IPS-20b (cell line): Measurements from ENCODE around the gene MKRN1.
"Not testable (repeated sequence)": the region's sequence is repeated elsewhere in the genome, so short reads cannot be mapped to it uniquely, and the experiment has no call there.

Experiments
- H3K27ac ChIP-seq: one replicate; pipeline ENCODE4 v1.5.1; 2013; ENCODE audit warnings: low read length
- H3K27me3 ChIP-seq: 2 replicates; pipeline ENCODE4 v1.6.1; 2013; ENCODE audit warnings: mild to moderate bottlenecking, low read length, inconsistent platforms; ENCODE audit not compliant: insufficient read depth
- H3K36me3 ChIP-seq: 2 replicates; pipeline ENCODE4 v1.6.1; 2013; ENCODE audit warnings: low read depth, mild to moderate bottlenecking, inconsistent platforms, low read length, moderate library complexity; ENCODE audit not compliant: insufficient read depth
- H3K4me1 ChIP-seq: 2 replicates; pipeline ENCODE4 v1.6.1; 2013; ENCODE audit warnings: mild to moderate bottlenecking, control low read depth, inconsistent platforms, low read length, moderate library complexity; ENCODE audit not compliant: insufficient read depth
- H3K4me3 ChIP-seq: 2 replicates; pipeline ENCODE4 v1.5.1; 2013; ENCODE audit warnings: mild to moderate bottlenecking, low read length, inconsistent platforms
- H3K9ac ChIP-seq: 2 replicates; pipeline ENCODE4 v1.6.1; 2013; ENCODE audit warnings: low read depth, mild to moderate bottlenecking, inconsistent platforms, low read length, moderate library complexity
- H3K9me3 ChIP-seq: 2 replicates; pipeline ENCODE4 v1.6.1; 2013; ENCODE audit warnings: mild to moderate bottlenecking, low read depth, low read length, inconsistent platforms; ENCODE audit not compliant: insufficient read depth

The MKRN1 gene

DNA sequence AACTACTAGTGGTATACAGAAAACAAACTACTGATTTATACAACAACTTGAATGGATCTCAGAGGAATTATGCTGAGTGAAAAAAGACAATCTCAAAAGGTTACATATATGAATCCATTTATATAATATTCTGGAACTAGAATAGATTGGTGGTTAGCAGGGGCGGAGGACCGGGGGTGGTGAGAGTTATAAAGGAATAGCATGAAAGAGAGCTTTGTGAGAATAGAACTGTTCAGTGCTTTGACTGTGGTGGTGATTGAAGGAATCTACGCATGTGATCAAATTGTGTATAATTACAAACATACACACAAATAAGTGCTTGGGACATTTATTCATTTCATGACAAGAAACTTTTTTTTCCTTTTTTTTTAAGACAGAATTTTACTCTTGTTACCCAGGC lies 55.8 kb downstream of the MKRN1 start:
- H3K27me3 ChIP-seq: no peaks in the 10 kb centered on the region
- no peak overlapping the region for H3K9ac ChIP-seq
- H3K4me3 ChIP-seq: no peak overlapping the region
- H3K4me1 ChIP-seq: no peaks in the 10 kb centered on the region
- H3K9me3 ChIP-seq: no peaks in the 10 kb centered on the region
- H3K36me3 ChIP-seq: no peaks in the 10 kb centered on the region
- H3K27ac ChIP-seq: no peak overlapping the region

- Histone ChIP-seq H3K4me3 (no peak overlapping the region), H3K9me3 (no peaks in the 10 kb centered on the region), H3K4me1 (no peaks in the 10 kb centered on the region), H3K36me3 (no peaks in the 10 kb centered on the region), H3K9ac (no peak overlapping the region), H3K27ac (no peak overlapping the region), H3K27me3 (no peaks in the 10 kb centered on the region)
These were observed 57.8 kb downstream of the MKRN1 start for GRCh38 chr7:140421521-140421920.

DNA sequence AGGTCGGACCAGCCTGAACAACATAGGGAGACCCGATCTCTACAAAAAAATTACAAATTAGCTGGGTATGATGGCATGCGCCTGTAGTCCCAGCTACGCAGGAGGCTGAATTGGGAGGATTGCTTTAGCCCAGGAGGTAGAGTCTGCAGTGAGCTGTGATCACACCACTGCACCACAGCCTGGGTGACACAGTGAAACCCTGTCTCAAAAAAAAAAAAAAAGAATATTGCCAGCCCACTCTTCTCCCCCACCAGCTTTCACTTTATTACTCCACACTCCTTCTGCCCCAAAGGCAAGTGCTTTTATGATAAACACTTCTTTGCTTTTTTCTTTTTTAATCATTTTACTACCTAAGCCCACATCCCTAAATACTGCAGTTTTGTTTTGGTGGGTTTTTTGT lies 60.7 kb downstream of the MKRN1 start:
- no peaks in the 10 kb centered on the region for H3K9me3 ChIP-seq

GRCh38 chr7:140418156-140418472 lies 61.2 kb downstream of the MKRN1 start:
- H3K27ac ChIP-seq, H3K27me3 ChIP-seq, H3K36me3 ChIP-seq, H3K9me3 ChIP-seq, H3K9ac ChIP-seq, H3K4me3 ChIP-seq, H3K4me1 ChIP-seq: not testable (repeated sequence)

More for the DNA sequence above, 60.7 kb downstream of the MKRN1 start:
- H3K36me3 ChIP-seq: no peaks in the 10 kb centered on the region
- no peak overlapping the region for H3K27ac ChIP-seq
- no peaks in the 10 kb centered on the region for H3K4me1 ChIP-seq
- no peak overlapping the region for H3K9ac ChIP-seq
- no peak overlapping the region for H3K4me3 ChIP-seq
- no peaks in the 10 kb centered on the region for H3K27me3 ChIP-seq

- no peak overlapping the region for H3K4me3 ChIP-seq
These were observed 61.7 kb downstream of the MKRN1 start for GRCh38 chr7:140417456-140418155.

GRCh38 chr7:140416560-140416959 lies 62.7 kb downstream of the MKRN1 start:
- H3K27me3 ChIP-seq: no peaks in the 10 kb centered on the region
- H3K9me3 ChIP-seq: no peaks in the 10 kb centered on the region
- 0 out of 2 replicates have a peak, but pooled peaks cover 4% of the 10 kb centered on the region for H3K36me3 ChIP-seq
- no peaks in the 10 kb centered on the region for H3K4me1 ChIP-seq
- no peak overlapping the region for H3K4me3 ChIP-seq
- H3K9ac ChIP-seq: no peak overlapping the region
- no peak overlapping the region for H3K27ac ChIP-seq

More at GRCh38 chr7:140417456-140418155, 61.7 kb downstream of the MKRN1 start:
- Histone ChIP-seq H3K9ac (no peak overlapping the region), H3K36me3 (0 out of 2 replicates have a peak, but pooled peaks cover 4% of the 10 kb centered on the region), H3K27ac (no peak overlapping the region), H3K9me3 (no peaks in the 10 kb centered on the region), H3K4me1 (no peaks in the 10 kb centered on the region), H3K27me3 (no peaks in the 10 kb centered on the region)

- not testable (repeated sequence) for H3K27me3 ChIP-seq, H3K9me3 ChIP-seq, H3K4me3 ChIP-seq, H3K4me1 ChIP-seq, H3K27ac ChIP-seq, H3K9ac ChIP-seq, H3K36me3 ChIP-seq
These were observed 63.5 kb downstream of the MKRN1 start for GRCh38 chr7:140415816-140416215.

GRCh38 chr7:140415361-140415760 lies 63.9 kb downstream of the MKRN1 start:
- no peak overlapping the region for H3K4me3 ChIP-seq
- H3K4me1 ChIP-seq: no peaks in the 10 kb centered on the region
- H3K27ac ChIP-seq: no peak overlapping the region
- no peaks in the 10 kb centered on the region for H3K9me3 ChIP-seq
- no peak overlapping the region for H3K9ac ChIP-seq
- H3K36me3 ChIP-seq: 0 out of 2 replicates have a peak, but pooled peaks cover 4% of the 10 kb centered on the region
- no peaks in the 10 kb centered on the region for H3K27me3 ChIP-seq

GRCh38 chr7:140404565-140405065 lies 74.7 kb downstream of the MKRN1 start:
- Histone ChIP-seq H3K4me3 (peak overlapping the region; percentile 77), H3K9me3 (no peaks in the 10 kb centered on the region), H3K36me3 (no peaks in the 10 kb centered on the region), H3K27me3 (no peaks in the 10 kb centered on the region), H3K27ac (no peak overlapping the region), H3K9ac (peak overlapping the region; percentile 64; the same call in 1 of the 2 replicates), H3K4me1 (peaks cover 12% of the 10 kb centered on the region; the same call in 1 of the 2 replicates)

DNA sequence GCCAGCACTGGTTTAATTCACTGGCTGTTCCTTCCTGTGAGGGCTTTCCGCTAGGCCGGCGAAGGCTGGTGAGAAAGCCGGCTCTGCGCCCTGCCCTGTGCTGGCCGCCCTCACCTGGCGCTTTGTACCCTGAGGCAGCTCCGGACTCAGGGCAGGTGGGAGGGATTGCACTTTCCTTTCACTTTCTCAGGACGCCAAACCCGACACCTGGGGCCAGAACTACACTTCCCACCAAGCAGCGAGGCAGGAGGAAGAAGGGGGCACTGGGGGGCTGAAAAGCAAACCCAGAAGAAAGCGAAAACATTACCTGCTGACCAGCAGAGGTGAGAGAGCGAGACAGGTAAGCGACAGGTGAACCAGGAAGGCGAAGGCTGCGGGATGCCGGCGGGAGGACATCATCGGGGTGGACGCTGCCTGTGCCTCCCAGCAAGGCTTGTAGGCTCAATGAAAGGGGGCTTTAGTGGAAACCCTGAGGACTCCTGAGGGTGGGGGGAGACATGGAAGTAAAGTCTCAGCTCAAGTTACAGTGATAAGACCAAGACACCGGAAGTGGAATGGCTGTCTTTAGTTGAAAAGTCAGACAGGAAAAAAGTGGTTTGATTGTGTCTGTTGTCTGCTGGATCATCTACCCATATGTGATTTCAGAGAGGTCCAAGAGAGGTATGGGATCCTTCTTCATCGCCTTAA lies 75.3 kb downstream of the MKRN1 start, which contains the start of gene RAB19:
Gene RAB19, plus strand, starts transcription at position 181 of the 687 bp plus-strand sequence. CDS start 3,589 bp downstream, outside the sequence.
- Histone ChIP-seq H3K9me3 (no peaks in the 10 kb centered on the region), H3K4me1 (peaks cover 12% of the 10 kb centered on the region; the same call in 1 of the 2 replicates), H3K9ac (peak within 1 kb of the TSS; percentile 64; the same call in 1 of the 2 replicates), H3K27me3 (no peaks in the 10 kb centered on the region), H3K27ac (no peak within 1 kb of the TSS), H3K4me3 (peak within 1 kb of the TSS; percentile 77), H3K36me3 (no peaks in the 10 kb centered on the region)
